HEK293 (cell line): Measurements from ENCODE around the gene HEMK1.
A peak's percentile ranks its signal among the peaks of the same experiment; 100 is the strongest.

Experiments
- CTCF ChIA-PET: fragments of 350-600 bp; formaldehyde crosslinking; extraction: SDS; loops from one replicate; lab custom pipeline; 2021; ENCODE audit warnings: antibody characterized with exemption; lab: Yijun Ruan, JAX
- POLR2A ChIA-PET: fragments of 300-600 bp; formaldehyde crosslinking; extraction: SDS; loops from one replicate; lab custom pipeline; 2020; ENCODE audit warnings: antibody characterized with exemption, inconsistent platforms; lab: Yijun Ruan, JAX
- H3K27ac ChIP-seq: fragments of 200-500 bp; sonication (Bioruptor generic); 2 replicates; pipeline ENCODE4 v1.5.1; 2014; ENCODE audit warnings: low read depth, low read length, control low read depth, inconsistent platforms; ENCODE audit errors: extremely low read depth
- H3K36me3 ChIP-seq, 2 experiments: fragments of 200-500 bp in 1 of 2; sonication (Bioruptor generic) in 1 of 2; 1 replicate in 1 of 2; 2 replicates in 1 of 2; pipeline ENCODE4 v1.5.1; 2014 to 2017; ENCODE audit warnings: inconsistent platforms in 2 of 2, low read length in 2 of 2; ENCODE audit not compliant: control insufficient read depth in 2 of 2, insufficient read depth in 1 of 2
- H3K4me1 ChIP-seq: fragments of 200-500 bp; sonication (Bioruptor generic); 2 replicates; pipeline ENCODE4 v1.5.1; 2014; ENCODE audit warnings: mild to moderate bottlenecking, low read length, inconsistent platforms; ENCODE audit not compliant: control insufficient read depth, insufficient read depth
- H3K4me3 ChIP-seq: 2 replicates; pipeline ENCODE4 v1.5.1; 2011; ENCODE audit warnings: low read depth, mild to moderate bottlenecking, control low read depth, low read length, moderate library complexity
- H3K9me3 ChIP-seq: fragments of 200-500 bp; sonication (Bioruptor generic); 2 replicates; pipeline ENCODE4 v1.5.1; 2014; ENCODE audit warnings: low read depth, low read length, inconsistent platforms; ENCODE audit not compliant: control insufficient read depth, insufficient read depth
- BCL6B ChIP-seq: fragments of 450-650 bp; formaldehyde crosslinking; IDR thresholded peaks from 2 replicates; pipeline ENCODE4 v1.5.1; 2017; ENCODE audit warnings: missing biosample characterization, missing genetic modification characterization
- MEIS1 ChIP-seq: sonication (generic); formaldehyde crosslinking; IDR thresholded peaks from 2 replicates; pipeline ENCODE4 v1.8.1; 2022; ENCODE audit warnings: missing genetic modification reagents, mild to moderate bottlenecking, borderline replicate concordance
- PRDM10 ChIP-seq: fragments of 450-650 bp; formaldehyde crosslinking; IDR thresholded peaks from 2 replicates; pipeline ENCODE4 v1.5.1; 2016; ENCODE audit warnings: missing biosample characterization, missing genetic modification characterization
- RBAK ChIP-seq: fragments of 450-650 bp; formaldehyde crosslinking; IDR thresholded peaks from 2 replicates; pipeline ENCODE4 v1.5.1; 2016; ENCODE audit warnings: missing biosample characterization, missing genetic modification characterization
- SETDB1 ChIP-seq: IDR thresholded peaks from one replicate; pipeline ENCODE4 v1.6.1; 2017; ENCODE audit warnings: mild to moderate bottlenecking, low read length, moderate library complexity, mixed read lengths; ENCODE audit not compliant: insufficient read length
- ZBTB48 ChIP-seq: fragments of 450-650 bp; formaldehyde crosslinking; IDR thresholded peaks from 2 replicates; pipeline ENCODE4 v1.5.1; 2016; ENCODE audit warnings: missing biosample characterization, missing genetic modification characterization
- ZEB2 ChIP-seq: fragments of 450-650 bp; formaldehyde crosslinking; IDR thresholded peaks from 2 replicates; pipeline ENCODE4 v1.5.1; 2016; ENCODE audit warnings: missing biosample characterization, missing genetic modification characterization
- ZFHX2 ChIP-seq: fragments of 450-650 bp; formaldehyde crosslinking; conservative IDR thresholded peaks from 2 replicates; pipeline ENCODE4 v1.5.1; 2016; ENCODE audit warnings: missing biosample characterization, missing genetic modification characterization
- ZNF26 ChIP-seq: fragments of 450-650 bp; formaldehyde crosslinking; IDR thresholded peaks from 2 replicates; pipeline ENCODE4 v1.5.1; 2016; ENCODE audit warnings: missing biosample characterization, missing genetic modification characterization
- ZNF266 ChIP-seq: fragments of 450-650 bp; formaldehyde crosslinking; IDR thresholded peaks from 2 replicates; pipeline ENCODE4 v1.5.1; 2016; ENCODE audit warnings: missing biosample characterization, missing genetic modification characterization, low read depth
- ZNF341 ChIP-seq: fragments of 450-650 bp; formaldehyde crosslinking; IDR thresholded peaks from 2 replicates; pipeline ENCODE4; 2016; ENCODE audit warnings: low read depth, missing biosample characterization, missing genetic modification characterization
- ZNF37A ChIP-seq: fragments of 450-650 bp; IDR thresholded peaks from 2 replicates; pipeline ENCODE4 v1.5.1; 2018; ENCODE audit warnings: missing biosample characterization, missing genetic modification characterization
- ZNF426 ChIP-seq: fragments of 450-650 bp; formaldehyde crosslinking; IDR thresholded peaks from 2 replicates; pipeline ENCODE4 v1.5.1; 2017; ENCODE audit warnings: missing biosample characterization, missing genetic modification characterization, mild to moderate bottlenecking, inconsistent platforms, moderate library complexity
- ZNF433 ChIP-seq: fragments of 450-650 bp; formaldehyde crosslinking; IDR thresholded peaks from 2 replicates; pipeline ENCODE4 v1.5.1; 2016; ENCODE audit warnings: missing biosample characterization, missing genetic modification characterization, low read depth
- ZNF48 ChIP-seq: fragments of 450-650 bp; formaldehyde crosslinking; IDR thresholded peaks from 2 replicates; pipeline ENCODE4 v1.5.1; 2016; ENCODE audit warnings: missing biosample characterization, missing genetic modification characterization
- ZNF521 ChIP-seq: fragments of 450-650 bp; formaldehyde crosslinking; IDR thresholded peaks from 2 replicates; pipeline ENCODE4 v1.5.1; 2017; ENCODE audit warnings: missing biosample characterization, mild to moderate bottlenecking, missing genetic modification characterization
- ZNF585B ChIP-seq: fragments of 450-650 bp; formaldehyde crosslinking; IDR thresholded peaks from 2 replicates; pipeline ENCODE4 v1.5.1; 2016; ENCODE audit warnings: missing biosample characterization, missing genetic modification characterization
- ZNF639 ChIP-seq: fragments of 450-650 bp; formaldehyde crosslinking; IDR thresholded peaks from 2 replicates; pipeline ENCODE4 v1.5.1; 2016; ENCODE audit warnings: missing biosample characterization, missing genetic modification characterization
- ZNF664 ChIP-seq: fragments of 450-650 bp; formaldehyde crosslinking; IDR thresholded peaks from 2 replicates; pipeline ENCODE4 v1.5.1; 2016; ENCODE audit warnings: missing biosample characterization, missing genetic modification characterization
- ZNF692 ChIP-seq: fragments of 450-650 bp; formaldehyde crosslinking; IDR thresholded peaks from 2 replicates; pipeline ENCODE4 v1.5.1; 2016; ENCODE audit warnings: missing biosample characterization, missing genetic modification characterization
- ZNF701 ChIP-seq: fragments of 450-650 bp; formaldehyde crosslinking; IDR thresholded peaks from 2 replicates; pipeline ENCODE4 v1.5.1; 2016; ENCODE audit warnings: missing biosample characterization, missing genetic modification characterization
- ZSCAN5A ChIP-seq: fragments of 450-650 bp; formaldehyde crosslinking; IDR thresholded peaks from 2 replicates; pipeline ENCODE4 v1.5.1; 2016; ENCODE audit warnings: missing biosample characterization, missing genetic modification characterization

The HEMK1 gene

GRCh38 chr3:50610992-50611463, 41.7 kb downstream of the HEMK1 start (continued):
- TF ChIP-seq ZNF37A (tag by site-specific recombination) = no peak

GRCh38 chr3:50611464-50612233, 42.3 kb downstream of the HEMK1 start, which contains the start of gene CISH:
TSS of gene CISH (minus strand) at chr3:50611774. CDS start at chr3:50611650, 124 bp downstream.
- POLR2A ChIA-PET = interaction anchor here (0.5 to 1.7 kb wide), 9 partner anchors 10 to 927 kb away, joined by 3 to 25 read pairs (median 4); partner anchors contain the start of genes HEMK1 and RAD54L2
- peak within 1 kb of the TSS; percentile 67; the same call in 1 of the 2 replicates for H3K27ac ChIP-seq
- 0 out of 2 replicates have a peak, but pooled peaks cover 2% of the 10 kb centered on the region for H3K4me1 ChIP-seq
- CTCF ChIA-PET = interaction anchor here (0.5 to 6.2 kb wide), 10 partner anchors 9 to 772 kb away, joined by 3 to 139 read pairs (median 4); partner anchors contain the start of gene HEMK1
- no peaks in the 10 kb centered on the region for H3K9me3 ChIP-seq
- H3K36me3 ChIP-seq = peaks cover 0 to under 1% of the 10 kb centered on the region in 2 experiments; a peak in 1 of 3 replicates
- H3K4me3 ChIP-seq = peak within 1 kb of the TSS; percentile 46
- no peak for TF ChIP-seq ZNF266 (tag by site-specific recombination)
- peak; percentile 100 for TF ChIP-seq BCL6B (tag by site-specific recombination)
- no peak for TF ChIP-seq ZNF664 (tag by site-specific recombination)
- TF ChIP-seq ZNF341 (tag by site-specific recombination) = 0 out of 2 replicates have a peak, but pooled peaks have one; percentile 9
- TF ChIP-seq ZNF433 (tag by site-specific recombination) = no peak
- TF ChIP-seq ZNF701 = no peak
- no peak for TF ChIP-seq SETDB1
- TF ChIP-seq ZNF521 (tag by site-specific recombination) = no peak
- TF ChIP-seq ZEB2 = peak; percentile 62; the same call in 1 of the 2 replicates
- peak; percentile 89 for TF ChIP-seq ZFHX2 (tag by site-specific recombination)
- no peak for TF ChIP-seq ZNF585B (tag by site-specific recombination)
- TF ChIP-seq ZNF48 (tag by site-specific recombination) = no peak
- 0 out of 2 replicates have a peak, but pooled peaks have one; percentile 13 for TF ChIP-seq ZBTB48 (tag by site-specific recombination)
- no peak for TF ChIP-seq ZNF26 (tag by site-specific recombination)
- TF ChIP-seq ZNF639 (tag by site-specific recombination) = no peak
- TF ChIP-seq PRDM10 (tag by site-specific recombination) = peak; percentile 61
- peak; percentile 98 for TF ChIP-seq ZNF692
- TF ChIP-seq MEIS1 = no peak
- TF ChIP-seq ZSCAN5A = no peak
- no peak for TF ChIP-seq RBAK (tag by site-specific recombination)
- TF ChIP-seq ZNF426 (tag by site-specific recombination) = no peak
